Measurements from ENCODE around the gene FRMPD4. TPM values are rescaled to one million over a fixed set of nuclear protein-coding genes. Genes with fewer than 3 reads are reported as not detected.

The FRMPD4 gene
- total and polyA plus RNA-seq, 12 donors: 0.03 to 4.1 (median 2.0) TPM

DNA sequence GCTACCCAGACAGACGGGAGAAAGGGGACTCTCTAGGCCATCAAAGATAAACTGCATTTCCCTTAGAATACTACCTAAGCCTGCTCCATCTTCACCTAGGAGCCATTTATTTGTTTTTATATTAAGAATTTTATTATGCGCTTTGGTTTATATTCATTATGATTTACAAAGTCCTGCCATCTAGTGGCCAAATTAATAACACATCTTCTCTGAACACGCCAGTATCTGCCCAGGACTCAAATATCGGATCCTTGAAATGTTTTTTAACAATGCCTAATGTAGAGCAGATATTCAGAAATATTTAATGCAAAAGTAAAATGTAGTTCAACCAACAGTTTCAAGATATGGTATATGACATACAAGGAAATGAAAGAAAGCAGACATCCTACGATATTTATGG is 632.2 kb downstream of the FRMPD4 start:
- intact Hi-C loops (cut with DNase I): loop anchor here in 1 of 10 donors (5.0 kb wide), 1 partner anchor 688 kb away; no protein-coding TSS in a partner anchor
- no peaks in the 10 kb centered on the region for H3K9me3 ChIP-seq
- peaks cover 0 to 64% (median 0%) of the 10 kb centered on the region in 7 donors for H3K27me3 ChIP-seq
- H3K27ac ChIP-seq: no peak overlapping the region
- H3K36me3 ChIP-seq: no peaks in the 10 kb centered on the region
- ATAC-seq (no peak), DNase-seq (no peak)
- WGBS, 2 donors: 32 to 46% methylated on average over 5 of the region's 5 CpGs
- no peak overlapping the region for H3K4me3 ChIP-seq
- H3K4me1 ChIP-seq: no peaks in the 10 kb centered on the region
- TF ChIP-seq, protein P1, sequence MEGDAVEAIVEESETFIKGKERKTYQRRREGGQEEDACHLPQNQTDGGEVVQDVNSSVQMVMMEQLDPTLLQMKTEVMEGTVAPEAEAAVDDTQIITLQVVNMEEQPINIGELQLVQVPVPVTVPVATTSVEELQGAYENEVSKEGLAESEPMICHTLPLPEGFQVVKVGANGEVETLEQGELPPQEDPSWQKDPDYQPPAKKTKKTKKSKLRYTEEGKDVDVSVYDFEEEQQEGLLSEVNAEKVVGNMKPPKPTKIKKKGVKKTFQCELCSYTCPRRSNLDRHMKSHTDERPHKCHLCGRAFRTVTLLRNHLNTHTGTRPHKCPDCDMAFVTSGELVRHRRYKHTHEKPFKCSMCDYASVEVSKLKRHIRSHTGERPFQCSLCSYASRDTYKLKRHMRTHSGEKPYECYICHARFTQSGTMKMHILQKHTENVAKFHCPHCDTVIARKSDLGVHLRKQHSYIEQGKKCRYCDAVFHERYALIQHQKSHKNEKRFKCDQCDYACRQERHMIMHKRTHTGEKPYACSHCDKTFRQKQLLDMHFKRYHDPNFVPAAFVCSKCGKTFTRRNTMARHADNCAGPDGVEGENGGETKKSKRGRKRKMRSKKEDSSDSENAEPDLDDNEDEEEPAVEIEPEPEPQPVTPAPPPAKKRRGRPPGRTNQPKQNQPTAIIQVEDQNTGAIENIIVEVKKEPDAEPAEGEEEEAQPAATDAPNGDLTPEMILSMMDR (IDR thresholded peaks at IDR 0.05): peak; percentile 16 to 72 (median 52)

DNA sequence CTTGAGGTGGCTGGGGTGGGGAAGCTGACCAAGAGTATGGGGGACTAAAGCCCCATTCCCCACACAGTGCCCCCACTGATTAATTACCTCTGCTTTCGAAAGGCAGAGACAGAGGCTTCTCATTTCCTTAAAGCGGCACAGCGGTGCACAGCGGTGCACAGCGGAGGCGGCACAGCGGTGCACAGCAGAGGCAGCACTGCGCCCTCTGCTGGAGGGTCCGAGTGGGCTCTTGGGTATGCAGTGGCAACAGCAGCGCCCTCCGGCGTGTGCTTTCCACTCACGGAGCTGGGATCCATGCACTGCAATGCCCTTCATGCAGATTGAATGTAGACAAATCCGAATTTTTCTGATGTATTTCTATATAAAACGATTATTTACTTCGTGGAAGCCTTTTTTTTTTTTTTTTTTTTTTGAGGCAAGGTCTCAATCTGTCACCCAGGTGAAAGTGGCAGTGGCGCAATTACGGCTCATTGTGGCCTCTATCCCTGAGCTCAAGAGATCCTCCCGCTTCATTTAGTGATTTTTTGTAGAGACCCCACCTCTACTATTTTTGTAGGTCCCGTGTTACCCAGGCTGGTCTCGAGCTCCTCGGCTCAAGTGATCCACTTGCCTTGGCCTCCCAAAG is 633.3 kb downstream of the FRMPD4 start:
- ATAC-seq: peak in 5 of 8 donors; percentile 51 to 77 (median 66)
- Histone ChIP-seq H3K4me3 (no peak overlapping the region), H3K4me1 (no peaks in the 10 kb centered on the region), H3K36me3 (no peaks in the 10 kb centered on the region), H3K27ac (no peak overlapping the region), H3K9me3 (no peaks in the 10 kb centered on the region), H3K27me3 (peaks cover 0 to 74% (median 0%) of the 10 kb centered on the region in 7 donors)
- TF ChIP-seq, protein P1 (IDR thresholded peaks at IDR 0.05): peak in 8 of 9 donors; percentile 16 to 70 (median 47)
- intact Hi-C loops (cut with DNase I): loop anchor here in 1 of 10 donors (5.0 kb wide), 1 partner anchor 689 kb away; no protein-coding TSS in a partner anchor
- WGBS, 2 donors: 29 to 31% methylated on average over 22 of the region's 22 CpGs
- DNase-seq: peak; percentile 3 to 39
